K562 (cell line): Measurements from ENCODE around the gene RTF1. TPM values are rescaled to one million over a fixed set of nuclear protein-coding genes. Genes with fewer than 3 reads are reported as not detected.

Experiments used
- CBX3 ChIP-seq, 2 experiments: IDR thresholded peaks; 1 replicate in 1 of 2; 2 replicates in 1 of 2; pipeline ENCODE4 v1.6.1; 2012; ENCODE audit warnings: inconsistent platforms in 2 of 2, low read length in 2 of 2, borderline replicate concordance in 1 of 2, control low read depth in 1 of 2
- CBX5 ChIP-seq: IDR thresholded peaks from 2 replicates; pipeline ENCODE4 v1.6.1; 2014; ENCODE audit warnings: low read depth, borderline replicate concordance
- CBX8 ChIP-seq: fragments of 200-600 bp; sonication (generic); IDR thresholded peaks from 2 replicates; pipeline ENCODE4 v1.6.1; 2012; ENCODE audit warnings: borderline replicate concordance, mixed run types, low read depth, mild to moderate bottlenecking, moderate library complexity, mixed read lengths, low read length, control low read depth, inconsistent platforms; ENCODE audit not compliant: poor library complexity, severe bottlenecking; ENCODE audit errors: extremely low read depth
- FOS ChIP-seq: IDR thresholded peaks from 3 replicates; pipeline ENCODE4 v1.6.1; 2011; ENCODE audit not compliant: insufficient read length; ENCODE audit errors: extremely low read depth
- FOSL1 ChIP-seq: fragments of 200-800 bp; sonication (Bioruptor generic); conservative IDR thresholded peaks from 2 replicates; pipeline ENCODE4 v1.6.1; 2016; ENCODE audit warnings: missing genetic modification characterization, missing compliant biosample characterization
- FOXM1 ChIP-seq, 2 experiments: fragments of 450-650 bp in 1 of 2; sonication (generic) in 1 of 2; formaldehyde crosslinking in 1 of 2; IDR thresholded peaks; 2 replicates each; pipeline versions ENCODE4 v1.6.1 to v1.9.0; 2017 to 2022; ENCODE audit warnings: low read depth in 2 of 2, mild to moderate bottlenecking in 2 of 2, missing genetic modification reagents in 1 of 2, moderate library complexity in 1 of 2
- HLTF ChIP-seq: fragments of 450-650 bp; IDR thresholded peaks from 2 replicates; pipeline ENCODE4 v1.6.1; 2016
- KLF10 ChIP-seq: fragments of 250-450 bp; sonication (Bioruptor Pico); IDR thresholded peaks from 2 replicates; pipeline ENCODE4 v1.6.1; 2021; ENCODE audit warnings: matching md5 sums
- MAFF ChIP-seq: IDR thresholded peaks from 2 replicates; pipeline ENCODE4 v1.6.1; 2012; ENCODE audit warnings: low read length, improper control_type of control experiment
- PHB ChIP-seq: fragments of 250-450 bp; sonication (Bioruptor Pico); IDR thresholded peaks from 2 replicates; pipeline ENCODE4 v1.5.0; 2021
- POLR2B ChIP-seq: fragments of 450-650 bp; IDR thresholded peaks from 2 replicates; pipeline ENCODE4 v1.6.1; 2018; ENCODE audit warnings: low read depth; ENCODE audit not compliant: partially characterized antibody
- PRMT5 ChIP-seq: sonication (generic); formaldehyde crosslinking; IDR thresholded peaks from 2 replicates; pipeline ENCODE4 v1.5.0; 2020; ENCODE audit warnings: missing genetic modification reagents
- SP1 ChIP-seq: sonication (generic); formaldehyde crosslinking; IDR thresholded peaks from 2 replicates; pipeline ENCODE4 v1.8.1; 2022; ENCODE audit warnings: mild to moderate bottlenecking, missing genetic modification reagents
- UBTF ChIP-seq, 2 experiments: IDR thresholded peaks; 2 replicates each; pipeline ENCODE4 v1.6.1; 2012; ENCODE audit warnings: improper control_type of control experiment in 2 of 2, low read depth in 2 of 2, low read length in 2 of 2, borderline replicate concordance in 1 of 2
- YY1 ChIP-seq, 3 experiments: IDR thresholded peaks; 2 replicates each; pipeline ENCODE4 v1.6.1; 2011; ENCODE audit warnings: low read length in 2 of 3, mild to moderate bottlenecking in 2 of 3, moderate library complexity in 2 of 3, borderline replicate concordance in 1 of 3, control low read depth in 1 of 3, low read depth in 1 of 3; ENCODE audit not compliant: insufficient read depth in 3 of 3, insufficient replicate concordance in 2 of 3, control insufficient read depth in 1 of 3, insufficient read length in 1 of 3; ENCODE audit errors: extremely low read depth in 1 of 3
- ZBTB34 ChIP-seq: fragments of 250-450 bp; sonication (Bioruptor Pico); IDR thresholded peaks from 2 replicates; pipeline ENCODE4 v1.8.0; 2021; ENCODE audit warnings: mild to moderate bottlenecking, moderate library complexity
- ZNF324 ChIP-seq: fragments of 250-450 bp; sonication (Bioruptor Pico); IDR thresholded peaks from 2 replicates; pipeline ENCODE4 v1.4.0; 2020; ENCODE audit warnings: mild to moderate bottlenecking
- ZNF384 ChIP-seq: IDR thresholded peaks from 2 replicates; pipeline ENCODE4 v1.6.1; 2012; ENCODE audit warnings: low read depth, low read length, improper control_type of control experiment
- ZNF561 ChIP-seq: fragments of 450-650 bp; formaldehyde crosslinking; conservative IDR thresholded peaks from 2 replicates; pipeline ENCODE4 v1.4.0; 2020; ENCODE audit warnings: mild to moderate bottlenecking, moderate library complexity
- polyA plus RNA-seq, 8 experiments: library from polyadenylated mRNA; depleted of rRNA in 4 of 8; stranded (reverse) in 5 of 8; unstranded in 3 of 8; fragments of >200 nt; fragmentation: Nextera tagmentation in 2 of 8; fragmentation: Illumina TruSeq in 1 of 8; extraction: Ambion mirVana in 2 of 8; extraction: Trizol in 1 of 8; gene quantifications; 2 replicates each; pipeline versions ENCODE4 v1.2.1 to v1.2.3, GENCODE V29; 2011 to 2014; ENCODE audit warnings: inconsistent platforms in 1 of 8, missing spikeins in 1 of 8
- total RNA-seq, 7 experiments: library from RNA; depleted of rRNA in 6 of 7; stranded (reverse); fragments of >200 nt in 6 of 7; fragmentation: Illumina TruSeq in 2 of 7; extraction: Trizol in 2 of 7; gene quantifications; 2 replicates each; pipeline versions ENCODE4 v1.2.1 to v1.2.3, GENCODE V29; 2011 to 2021; ENCODE audit warnings: low replicate concordance in 1 of 7
- TF ChIP-seq, protein P1 (sequence below): fragments of 450-650 bp; IDR thresholded peaks from one replicate; pipeline ENCODE4 v1.6.1; 2018; ENCODE audit warnings: mild to moderate bottlenecking, moderate library complexity; ENCODE audit not compliant: partially characterized antibody

RTF1 gene
- total and polyA plus RNA-seq, 9 of the 15 experiments (the other 6 are each of a cell fraction or from before 2014, with no cell fraction given), result 7.6 to 69.5 (median 31.5) TPM

GRCh38 chr15:41513506-41514227, 96.8 kb downstream of the RTF1 start, which contains the start of gene LTK (continued):
- TF ChIP-seq, protein P1, sequence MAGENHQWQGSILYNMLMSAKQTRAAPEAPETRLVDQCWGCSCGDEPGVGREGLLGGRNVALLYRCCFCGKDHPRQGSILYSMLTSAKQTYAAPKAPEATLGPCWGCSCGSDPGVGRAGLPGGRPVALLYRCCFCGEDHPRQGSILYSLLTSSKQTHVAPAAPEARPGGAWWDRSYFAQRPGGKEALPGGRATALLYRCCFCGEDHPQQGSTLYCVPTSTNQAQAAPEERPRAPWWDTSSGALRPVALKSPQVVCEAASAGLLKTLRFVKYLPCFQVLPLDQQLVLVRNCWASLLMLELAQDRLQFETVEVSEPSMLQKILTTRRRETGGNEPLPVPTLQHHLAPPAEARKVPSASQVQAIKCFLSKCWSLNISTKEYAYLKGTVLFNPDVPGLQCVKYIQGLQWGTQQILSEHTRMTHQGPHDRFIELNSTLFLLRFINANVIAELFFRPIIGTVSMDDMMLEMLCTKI, result no peak
- no peak for TF ChIP-seq ZNF384
- no peak; the same call in 1 of the 2 replicates for TF ChIP-seq FOSL1 (tag)
- TF ChIP-seq CBX8, result no peak
- TF ChIP-seq CBX3 (IDR thresholded peaks at IDR 0.05; ENCODE audit: borderline replicate concordance in 1 of 2, low read length in 2 of 2), result no peak
- TF ChIP-seq POLR2B, result peak; percentile 39
- no peak for TF ChIP-seq MAFF
- TF ChIP-seq UBTF (IDR thresholded peaks at IDR 0.05; ENCODE audit: borderline replicate concordance in 1 of 2, low read depth in 2 of 2, low read length in 2 of 2), result peak; percentile 50 to 71; a peak in 2 of 4 replicates
- no peak for TF ChIP-seq KLF10 (CRISPR knock-in tag)
- TF ChIP-seq FOS, result no peak
- peak; percentile 83 for TF ChIP-seq SP1
- TF ChIP-seq HLTF, result no peak
- peak in 1 of 3 experiments; percentile 22 for TF ChIP-seq YY1 (IDR thresholded peaks at IDR 0.05; ENCODE audit: borderline replicate concordance in 1 of 3, control insufficient read depth in 1 of 3, extremely low read depth in 1 of 3, insufficient read depth in 3 of 3, insufficient read length in 1 of 3, insufficient replicate concordance in 2 of 3, low read depth in 1 of 3, low read length in 2 of 3)
- TF ChIP-seq PHB (CRISPR knock-in tag), result no peak
- no peak for TF ChIP-seq ZNF561 (CRISPR knock-in tag)
- no peak for TF ChIP-seq FOXM1 (IDR thresholded peaks at IDR 0.05; ENCODE audit: low read depth)
- no peak for TF ChIP-seq FOXM1 (CRISPR knock-in tag; IDR thresholded peaks at IDR 0.05; ENCODE audit: low read depth)
- TF ChIP-seq ZNF324, result no peak
- no peak for TF ChIP-seq CBX5
- TF ChIP-seq ZBTB34 (CRISPR knock-in tag), result no peak
- TF ChIP-seq PRMT5 (CRISPR knock-in tag), result no peak
